H1 (cell line): Measurements from ENCODE around the gene CDH20. TPM values are rescaled to one million over a fixed set of nuclear protein-coding genes. Genes with fewer than 3 reads are reported as not detected.
A peak's percentile ranks its signal among the peaks of the same experiment; 100 is the strongest.

Experiments
- CTCF ChIA-PET: fragments of 300-600 bp; sonication (Branson Sonifier 250); formaldehyde crosslinking; loops from one replicate; lab custom pipeline; 2021; ENCODE audit not compliant: partially characterized antibody; lab: Charles Lee
- POLR2A ChIA-PET: fragments of 300-600 bp; sonication (Branson Sonifier 250); formaldehyde crosslinking; loops from one replicate; lab custom pipeline; 2021; ENCODE audit warnings: inconsistent platforms; ENCODE audit not compliant: partially characterized antibody; lab: Charles Lee
- DNase-seq, 2 experiments: peaks; one replicate each; pipeline versions ENCODE4 v3.0.0 to v3.0.0-alpha.2; 2010 to 2022; ENCODE audit warnings: low spot score in 2 of 2, low read depth in 1 of 2, mixed read lengths in 1 of 2
- FAIRE-seq: peaks from 2 replicates; lab custom pipeline; 2011; peaks lifted over from hg19 to GRCh38; lab: Jason Lieb, UNC
- H2AFZ ChIP-seq: 2 replicates; pipeline ENCODE4 v1.8.1; 2012; ENCODE audit warnings: low read length, inconsistent platforms
- H2AK5ac ChIP-seq: 2 replicates; pipeline ENCODE4 v1.6.1; 2013; ENCODE audit warnings: low read depth, low read length
- H2BK120ac ChIP-seq: replicated peaks from 2 replicates; pipeline ENCODE3; 2013; ENCODE audit warnings: low read depth, low read length, inconsistent platforms
- H2BK12ac ChIP-seq: 2 replicates; pipeline ENCODE4 v1.6.1; 2013; ENCODE audit warnings: low read depth, low read length
- H2BK15ac ChIP-seq: 2 replicates; pipeline ENCODE4 v1.6.1; 2013; ENCODE audit warnings: low read length
- H2BK20ac ChIP-seq: 2 replicates; pipeline ENCODE4 v1.6.1; 2013; ENCODE audit warnings: low read length
- H2BK5ac ChIP-seq: 2 replicates; pipeline ENCODE4 v1.6.1; 2013; ENCODE audit warnings: low read depth, low read length
- H3K14ac ChIP-seq: 2 replicates; pipeline ENCODE4 v1.6.1; 2013; ENCODE audit warnings: inconsistent platforms; ENCODE audit not compliant: insufficient read length
- H3K18ac ChIP-seq: 2 replicates; pipeline ENCODE4 v1.6.1; 2013; ENCODE audit warnings: low read length; ENCODE audit errors: extremely low read depth
- H3K23ac ChIP-seq: 2 replicates; pipeline ENCODE4 v1.6.1; 2013; ENCODE audit warnings: inconsistent platforms; ENCODE audit not compliant: insufficient read length
- H3K23me2 ChIP-seq: 2 replicates; pipeline ENCODE4 v1.6.1; 2013; ENCODE audit warnings: low read depth, low read length
- H3K27ac ChIP-seq: 2 replicates; pipeline ENCODE4 v1.6.1; 2011; ENCODE audit warnings: low read depth, low read length, inconsistent platforms
- H3K27me3 ChIP-seq, 4 experiments: replicated peaks in 1 of 4; 1 replicate in 1 of 4; 2 replicates in 3 of 4; pipeline versions ENCODE4 v1.6.1 to v1.8.1; 2011 to 2013; ENCODE audit warnings: low read length in 3 of 4, mild to moderate bottlenecking in 3 of 4, inconsistent platforms in 2 of 4, mixed read lengths in 2 of 4, moderate library complexity in 1 of 4; ENCODE audit not compliant: control insufficient read depth in 3 of 4, insufficient read depth in 3 of 4; ENCODE audit errors: extremely low read depth in 1 of 4
- H3K36me3 ChIP-seq, 4 experiments: 2 replicates each; pipeline versions ENCODE4 v1.6.1 to v1.8.1; 2011 to 2013; ENCODE audit warnings: mild to moderate bottlenecking in 4 of 4, low read length in 3 of 4, moderate library complexity in 2 of 4, control low read depth in 1 of 4, inconsistent platforms in 1 of 4; ENCODE audit not compliant: insufficient read depth in 4 of 4, control insufficient read depth in 2 of 4
- H3K4ac ChIP-seq: replicated peaks from 2 replicates; pipeline ENCODE3; 2013; ENCODE audit warnings: low read length, low read depth, mixed read lengths, inconsistent platforms; ENCODE audit not compliant: insufficient read length
- H3K4me1 ChIP-seq, 4 experiments: replicated peaks in 1 of 4; 1 replicate in 1 of 4; 2 replicates in 3 of 4; pipeline versions ENCODE4 v1.6.1 to v1.8.1; 2011 to 2013; ENCODE audit warnings: low read length in 3 of 4, inconsistent platforms in 2 of 4, mixed read lengths in 1 of 4; ENCODE audit not compliant: insufficient read depth in 4 of 4, control insufficient read depth in 3 of 4
- H3K4me2 ChIP-seq, 2 experiments: 2 replicates each; pipeline versions ENCODE4 v1.6.1 to v1.8.1; 2011 to 2013; ENCODE audit warnings: low read depth in 2 of 2, low read length in 2 of 2, control low read depth in 1 of 2, inconsistent platforms in 1 of 2, mild to moderate bottlenecking in 1 of 2; ENCODE audit not compliant: insufficient read depth in 1 of 2
- H3K4me3 ChIP-seq, 4 experiments: fragments of 200-600, 300-600 bp in 1 of 4; sonication (generic), shearing (Covaris generic), sonication (Bioruptor Twin) in 1 of 4; 2 replicates each; pipeline versions ENCODE4 v1.5.1 to v1.8.1; 2011 to 2016; ENCODE audit warnings: low read length in 4 of 4, low read depth in 3 of 4, control low read depth in 2 of 4, inconsistent platforms in 2 of 4, mild to moderate bottlenecking in 2 of 4, mixed read lengths in 1 of 4, moderate library complexity in 1 of 4; ENCODE audit not compliant: insufficient read depth in 2 of 4; ENCODE audit errors: extremely low read depth in 1 of 4
- H3K56ac ChIP-seq: replicated peaks from 2 replicates; pipeline ENCODE3; 2013; ENCODE audit warnings: low read depth, mild to moderate bottlenecking, mixed read lengths, low read length, inconsistent platforms; ENCODE audit not compliant: insufficient read length
- H3K79me1 ChIP-seq: 2 replicates; pipeline ENCODE4 v1.6.1; 2013; ENCODE audit warnings: low read depth, low read length, control low read depth
- H3K79me2 ChIP-seq, 2 experiments: 2 replicates each; pipeline versions ENCODE4 v1.6.1 to v1.8.1; 2012 to 2013; ENCODE audit warnings: low read length in 2 of 2, mild to moderate bottlenecking in 2 of 2, inconsistent platforms in 1 of 2; ENCODE audit not compliant: insufficient read depth in 2 of 2, control insufficient read depth in 1 of 2
- H3K9ac ChIP-seq, 4 experiments: replicated peaks in 1 of 4; 1 replicate in 1 of 4; 2 replicates in 3 of 4; pipeline versions ENCODE4 v1.6.1 to v1.8.1; 2011 to 2013; ENCODE audit warnings: low read depth in 3 of 4, low read length in 3 of 4, control low read depth in 2 of 4, mild to moderate bottlenecking in 2 of 4, moderate library complexity in 2 of 4, inconsistent platforms in 1 of 4; ENCODE audit errors: extremely low read depth in 1 of 4
- H3K9me3 ChIP-seq, 2 experiments: 2 replicates each; pipeline versions ENCODE4 v1.6.1 to v1.8.1; 2012 to 2013; ENCODE audit warnings: mild to moderate bottlenecking in 2 of 2, moderate library complexity in 2 of 2, control low read depth in 1 of 2, inconsistent platforms in 1 of 2, low read depth in 1 of 2, low read length in 1 of 2, mixed read lengths in 1 of 2; ENCODE audit not compliant: insufficient read depth in 2 of 2
- H4K20me1 ChIP-seq, 2 experiments: replicated peaks in 1 of 2; 2 replicates each; pipeline versions ENCODE3 to v1.8.1; 2011 to 2013; ENCODE audit warnings: inconsistent platforms in 2 of 2, low read length in 2 of 2, mild to moderate bottlenecking in 1 of 2; ENCODE audit not compliant: insufficient read depth in 2 of 2, control insufficient read depth in 1 of 2
- H4K5ac ChIP-seq: 2 replicates; pipeline ENCODE4 v1.6.1; 2013; ENCODE audit warnings: low read length, low read depth, mixed read lengths, inconsistent platforms; ENCODE audit not compliant: insufficient read length
- H4K8ac ChIP-seq: 2 replicates; pipeline ENCODE4 v1.8.0; 2013; ENCODE audit warnings: mild to moderate bottlenecking, moderate library complexity, low read length, inconsistent platforms; ENCODE audit not compliant: insufficient read depth; ENCODE audit errors: extremely low read depth
- H4K91ac ChIP-seq: replicated peaks from 2 replicates; pipeline ENCODE3; 2013; ENCODE audit warnings: low read length, mixed read lengths, inconsistent platforms; ENCODE audit not compliant: insufficient read length
- E2F6 ChIP-seq: IDR thresholded peaks from 2 replicates; pipeline ENCODE4 v1.6.1; 2012; ENCODE audit warnings: inconsistent platforms
- MAX ChIP-seq: IDR thresholded peaks from 2 replicates; pipeline ENCODE4 v1.6.1; 2012; ENCODE audit warnings: inconsistent platforms
- YY1 ChIP-seq: IDR thresholded peaks from 2 replicates; pipeline ENCODE4 v1.6.1; 2011; ENCODE audit warnings: low read depth, mild to moderate bottlenecking, low read length
- whole genome bisulfite sequencing, 2 experiments: shearing (Covaris generic) in 1 of 2; methylation state at CpG; one replicate each; pipeline versions ENCODE4 v1.1.6 to v1.1.7; 2013 to 2015; ENCODE audit warnings: low lambda C conversion rate in 2 of 2, mixed read lengths in 2 of 2, inconsistent platforms in 1 of 2, low coverage in 1 of 2, missing lambda C conversion rate in 1 of 2; ENCODE audit not compliant: insufficient replicate concordance in 2 of 2, insufficient coverage in 1 of 2, insufficient read length in 1 of 2; ENCODE audit errors: extremely low coverage in 1 of 2, missing lambda C conversion rate in 1 of 2; 5-methylcytosine and 5-hydroxymethylcytosine counted together
- polyA plus RNA-seq, 7 experiments: library from polyadenylated mRNA; depleted of rRNA in 3 of 7; stranded (reverse) in 5 of 7; unstranded in 2 of 7; fragments of >200 nt in 5 of 7; fragments of 200-250 nt in 2 of 7; gene quantifications; 1 replicate in 5 of 7; 2 replicates in 1 of 7; 4 replicates in 1 of 7; pipeline versions ENCODE4 v1.2.1 to v1.2.3, GENCODE V29; 2011 to 2013; ENCODE audit warnings: missing spikeins in 2 of 7, mixed read lengths in 2 of 7
- total RNA-seq: library from RNA; stranded (reverse); fragmentation: NEBNext Ultra II Directional; extraction: Animal tissue kit (Norgen Biotek cat#: 25700); gene quantifications from 2 replicates; pipeline ENCODE4 v1.2.1, GENCODE V29; 2021

CDH20 gene
- total and polyA plus RNA-seq, 2 of the 8 experiments (the other 6 are each of a cell fraction or from before 2014, with no cell fraction given): 0.07 to 0.12 TPM

GRCh38 chr18:61542596-61542995, 209.4 kb downstream of the CDH20 start:
- 81% methylated on average over 2 of the region's 2 CpGs; no CpG with 5 or more reads in 1 of the 2 experiments for WGBS, 2 experiments
- Histone ChIP-seq H3K79me1 (no peaks in the 10 kb centered on the region), H3K27me3 (no peaks in the 10 kb centered on the region), H2BK15ac (no peak overlapping the region), H4K5ac (no peak overlapping the region), H3K9ac (no peak overlapping the region), H2BK20ac (no peak overlapping the region), H3K36me3 (no peaks in the 10 kb centered on the region), H2BK120ac (no peak overlapping the region)
- DNase-seq: no peak
- TF ChIP-seq MAX (peak; percentile 73), E2F6 (peak; percentile 60; the same call in 1 of the 2 replicates), YY1 (no peak)
- TF ChIP-seq, all 59 proteins: peak for 2
- H3K27ac ChIP-seq: no peak overlapping the region
- no peaks in the 10 kb centered on the region for H3K9me3 ChIP-seq
- no peak for FAIRE-seq
- H3K23me2 ChIP-seq: no peaks in the 10 kb centered on the region
- H2AK5ac ChIP-seq: no peak overlapping the region
- H3K4me1 ChIP-seq: no peaks in the 10 kb centered on the region
- H3K14ac ChIP-seq: no peak overlapping the region
- H2BK12ac ChIP-seq: no peak overlapping the region
- CTCF ChIA-PET: interaction anchor here (0.6 to 3.2 kb wide), 7 partner anchors 9 to 589 kb away, joined by 3 to 10 read pairs (median 4); no protein-coding TSS in a partner anchor
- H3K23ac ChIP-seq: no peak overlapping the region
- H4K91ac ChIP-seq: no peak overlapping the region
- no peak overlapping the region for H3K56ac ChIP-seq
- no peak overlapping the region for H3K18ac ChIP-seq
- H2AFZ ChIP-seq: no peak overlapping the region
- no peaks in the 10 kb centered on the region for H3K79me2 ChIP-seq
- no peaks in the 10 kb centered on the region for H4K20me1 ChIP-seq
- no peak overlapping the region for H4K8ac ChIP-seq
- POLR2A ChIA-PET: no interaction called here
- no peak overlapping the region for H3K4me3 ChIP-seq
- H2BK5ac ChIP-seq: no peak overlapping the region
- no peak overlapping the region for H3K4ac ChIP-seq
- H3K4me2 ChIP-seq: no peak overlapping the region
